Islet of Langerhans (tissue), 1 donor: Measurements from ENCODE around the gene TWSG1.

Experiments used
- FAIRE-seq: peaks from one replicate; lab custom pipeline; 2011; peaks lifted over from hg19 to GRCh38; lab: Jason Lieb, UNC

TWSG1 gene

DNA sequence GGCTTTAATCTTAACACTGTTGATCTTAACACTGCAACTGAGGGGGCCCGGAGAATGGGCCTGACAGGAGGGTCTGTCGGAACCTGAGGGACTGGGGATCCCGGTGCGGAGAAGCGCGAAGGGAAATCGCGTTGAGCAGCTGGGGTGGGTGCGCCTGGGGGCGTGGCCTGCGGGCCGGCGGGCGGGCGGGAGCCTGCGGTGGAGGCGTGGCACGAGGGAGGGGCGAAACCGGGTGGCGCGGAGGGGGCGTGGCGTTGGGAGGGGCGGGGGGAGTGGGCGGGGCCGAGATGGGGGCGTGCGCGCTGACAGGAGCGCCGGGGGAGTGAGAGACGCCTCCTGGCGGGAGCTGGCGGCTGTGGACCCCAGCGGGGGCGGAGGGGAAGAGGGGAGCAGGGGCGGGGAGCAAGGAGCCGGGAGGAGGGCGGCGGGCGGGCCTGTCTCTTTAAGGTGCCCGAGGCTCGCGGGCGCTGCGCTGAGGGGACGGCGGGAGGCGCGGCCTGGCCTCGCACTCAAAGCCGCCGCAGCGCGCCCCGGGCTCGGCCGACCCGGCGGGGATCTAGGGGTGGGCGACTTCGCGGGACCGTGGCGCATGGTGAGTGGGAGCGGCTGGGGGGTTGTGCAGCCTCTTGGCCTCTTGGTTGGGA, at the start of gene TWSG1:
TWSG1 (plus strand) TSS at position 445 of the 644 bp plus-strand sequence. CDS start 2,457 bp downstream, outside the sequence.
- FAIRE-seq, result no peak

DNA sequence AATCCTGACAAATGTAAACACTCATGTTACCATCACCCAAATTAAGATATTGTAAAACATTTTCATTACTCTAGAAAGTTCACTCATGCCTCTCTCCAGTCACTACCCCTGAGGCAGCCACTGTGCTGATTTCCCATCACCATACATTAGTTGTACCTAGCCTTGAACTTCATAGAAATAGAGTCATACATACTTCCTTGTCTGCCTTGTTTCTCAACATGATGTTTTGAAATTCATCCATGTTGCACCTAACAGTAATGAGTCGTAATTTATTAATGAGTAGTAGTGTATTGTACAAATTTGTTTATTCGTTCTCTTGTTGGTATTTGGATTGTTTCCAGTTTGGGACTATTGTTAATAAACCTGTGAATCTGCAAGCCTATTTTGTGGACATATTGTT, 49.0 kb upstream of the TWSG1 start:
- no peak for FAIRE-seq

- FAIRE-seq, result no peak
Measured at GRCh38 chr18:9287036-9287435, 47.5 kb upstream of the TWSG1 start.

DNA sequence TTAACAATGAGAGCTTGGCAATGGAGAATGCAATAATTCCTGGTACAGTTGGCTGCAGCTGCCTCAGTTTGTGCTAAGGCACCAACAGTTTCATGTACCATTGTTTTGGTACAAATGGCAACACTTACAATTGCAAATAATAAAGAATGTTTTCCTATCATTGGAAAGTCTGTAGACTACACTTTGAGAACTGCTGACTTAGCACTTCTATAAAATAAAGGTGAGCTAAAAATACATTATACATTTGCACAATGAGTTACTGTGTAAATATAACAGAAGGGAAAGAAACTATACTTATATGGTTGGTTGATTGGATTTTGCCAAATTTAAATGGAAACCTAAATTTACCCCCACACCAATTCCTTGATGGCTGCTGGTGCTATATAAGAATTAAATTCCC, 44.9 kb upstream of the TWSG1 start:
- FAIRE-seq, result no peak

GRCh38 chr18:9290156-9290555, 44.4 kb upstream of the TWSG1 start:
- FAIRE-seq, result no peak

- FAIRE-seq, result no peak
Measured at GRCh38 chr18:9292047-9292446, 42.5 kb upstream of the TWSG1 start.

- FAIRE-seq, result no peak
Measured at GRCh38 chr18:9293948-9294347, 40.6 kb upstream of the TWSG1 start.

DNA sequence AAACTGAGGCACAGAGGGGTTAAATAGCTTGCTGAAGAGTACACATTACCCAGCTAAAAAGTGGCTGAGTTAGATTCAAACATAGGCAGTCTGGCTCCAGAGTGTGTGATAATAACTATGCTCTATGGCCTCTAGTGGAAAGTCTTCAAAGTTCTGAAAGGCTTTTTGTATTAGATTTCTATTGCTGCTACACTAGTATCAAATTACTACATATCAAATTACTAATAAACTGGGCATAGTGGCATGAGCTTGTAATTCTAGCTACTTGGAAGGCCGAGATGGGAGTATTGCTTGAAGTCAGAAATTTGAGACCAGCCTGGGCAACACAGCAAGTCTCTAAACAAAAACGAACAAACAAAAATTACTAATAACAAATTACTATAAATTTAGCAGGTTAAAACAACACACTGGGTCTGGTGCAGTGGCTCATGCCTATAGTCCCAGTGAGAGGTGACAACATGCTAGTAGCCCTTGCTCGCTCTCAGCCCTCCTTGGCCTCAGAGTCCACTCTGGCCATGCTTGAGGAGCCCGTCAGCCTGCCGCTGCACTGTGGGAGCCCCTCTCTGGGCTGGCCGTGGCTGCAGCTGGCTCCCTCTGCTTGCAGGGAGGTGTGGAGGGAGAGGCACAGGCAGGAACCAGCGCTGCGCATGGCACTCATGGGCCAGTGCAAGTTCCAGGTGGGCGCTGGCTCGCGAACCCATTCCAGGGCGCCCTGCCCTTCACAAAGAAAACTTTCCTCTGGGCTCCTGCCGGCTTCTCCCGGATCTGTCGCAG, 38.2 kb upstream of the TWSG1 start:
- no peak for FAIRE-seq

GRCh38 chr18:9297007-9297393, 37.6 kb upstream of the TWSG1 start:
- FAIRE-seq, result no peak

DNA sequence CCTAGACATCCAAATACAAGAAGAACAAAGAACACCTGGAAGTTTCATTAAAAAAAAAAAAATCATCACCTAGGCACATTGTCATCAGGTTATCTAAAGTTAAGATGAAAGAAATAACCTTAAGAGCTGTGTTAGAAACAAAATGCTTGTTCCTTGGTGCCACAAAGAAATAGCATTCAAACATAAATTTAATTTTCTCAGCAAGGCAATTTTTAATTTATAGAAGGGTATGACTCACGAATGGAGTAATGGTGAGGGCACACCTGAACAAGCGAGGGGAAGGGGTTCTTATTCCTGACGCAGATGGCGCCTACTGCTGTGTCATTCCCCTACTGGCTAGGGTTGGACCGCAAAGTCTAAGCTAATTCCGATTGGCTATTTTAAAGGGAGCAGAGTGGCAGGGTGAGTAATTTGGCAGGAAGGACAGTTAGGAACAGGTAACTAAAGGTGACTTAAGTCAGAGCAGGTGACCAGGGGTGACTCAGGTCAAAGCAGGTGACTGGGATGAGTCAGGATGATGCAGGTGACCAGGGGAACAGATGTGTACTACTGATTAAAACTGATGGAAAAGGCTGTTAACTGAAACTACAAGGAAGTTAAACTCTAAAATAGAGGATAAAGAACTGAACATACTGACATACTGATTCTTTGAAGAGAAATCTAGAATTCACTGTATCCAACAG, 30.0 kb upstream of the TWSG1 start:
- FAIRE-seq, result no peak

DNA sequence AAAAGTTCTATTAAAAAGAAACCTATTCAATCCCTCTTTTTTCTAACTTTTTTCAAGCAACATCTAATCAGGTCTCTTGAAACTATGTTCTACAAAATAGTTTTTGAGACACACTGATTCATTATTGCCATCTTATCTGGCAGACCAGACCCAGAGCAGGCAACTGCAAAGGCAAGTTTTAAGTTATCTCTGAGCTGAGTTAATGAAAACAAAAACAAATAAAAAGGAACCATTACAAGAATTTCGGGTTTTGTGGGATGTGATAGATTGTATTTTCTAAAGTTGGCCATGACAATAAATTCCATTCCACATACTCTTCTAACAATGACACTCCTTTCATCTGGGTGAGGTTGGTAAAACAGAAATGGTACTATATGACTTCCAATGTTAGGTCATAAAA, 15.2 kb upstream of the TWSG1 start:
- FAIRE-seq, result no peak

DNA sequence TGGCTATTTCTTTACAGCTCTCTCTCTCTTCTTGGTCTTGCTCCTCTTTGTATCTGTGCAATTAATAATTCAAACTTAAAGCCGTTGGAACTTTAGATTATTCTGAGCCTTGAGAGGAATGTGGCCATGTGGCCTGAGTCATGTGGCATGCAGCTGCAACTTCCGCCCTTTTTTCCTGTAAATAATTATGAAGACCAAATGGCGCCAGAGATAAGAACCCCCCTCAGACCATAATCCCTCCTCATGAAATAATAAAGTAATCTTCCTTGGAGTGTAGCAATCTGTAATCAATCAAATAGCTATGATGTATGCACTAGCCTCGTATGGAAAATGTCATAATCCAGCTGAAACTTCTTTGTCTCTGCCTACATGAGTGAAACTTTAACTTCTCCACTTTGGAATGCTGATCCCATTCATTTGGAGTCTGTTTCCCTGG, 13.5 kb upstream of the TWSG1 start:
- no peak for FAIRE-seq

DNA sequence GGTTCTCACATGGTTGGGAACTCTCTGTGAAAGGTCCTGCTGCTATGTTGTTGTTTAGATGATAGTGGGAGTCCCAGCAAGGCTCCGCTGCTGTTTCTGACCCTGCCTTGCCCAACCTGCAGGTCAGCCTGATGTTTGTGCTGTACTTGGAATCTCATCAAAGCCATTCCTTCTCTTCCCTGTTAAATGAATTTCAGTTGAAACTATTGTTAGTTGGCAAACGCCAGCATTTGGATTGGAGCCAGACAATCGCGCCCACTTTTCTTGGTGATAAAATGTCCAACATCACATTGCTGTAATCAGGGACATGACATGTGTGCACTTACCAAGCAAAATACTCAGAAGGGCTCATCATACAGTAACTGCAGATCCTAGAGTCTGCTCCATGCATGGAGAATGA, 12.8 kb upstream of the TWSG1 start:
- no peak for FAIRE-seq

DNA sequence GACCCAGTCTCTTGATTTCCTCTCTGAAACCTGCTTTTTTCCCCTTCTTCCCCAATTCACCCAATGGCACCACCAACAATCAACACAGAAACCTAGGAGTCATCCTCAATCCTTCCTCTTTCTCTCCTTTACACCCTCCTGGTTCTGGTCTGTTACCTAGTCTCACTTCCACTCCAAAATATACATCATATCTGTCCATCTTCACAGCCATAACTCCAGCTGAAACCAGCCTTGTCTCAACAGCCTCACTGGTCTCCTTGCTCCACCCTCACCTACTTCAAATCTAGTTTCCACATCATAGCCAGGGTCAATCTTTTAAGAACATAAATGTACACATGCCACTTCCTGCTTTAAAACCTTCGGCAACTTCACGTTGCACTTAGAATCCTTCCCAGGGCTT, 11.8 kb upstream of the TWSG1 start:
- FAIRE-seq, result no peak

DNA sequence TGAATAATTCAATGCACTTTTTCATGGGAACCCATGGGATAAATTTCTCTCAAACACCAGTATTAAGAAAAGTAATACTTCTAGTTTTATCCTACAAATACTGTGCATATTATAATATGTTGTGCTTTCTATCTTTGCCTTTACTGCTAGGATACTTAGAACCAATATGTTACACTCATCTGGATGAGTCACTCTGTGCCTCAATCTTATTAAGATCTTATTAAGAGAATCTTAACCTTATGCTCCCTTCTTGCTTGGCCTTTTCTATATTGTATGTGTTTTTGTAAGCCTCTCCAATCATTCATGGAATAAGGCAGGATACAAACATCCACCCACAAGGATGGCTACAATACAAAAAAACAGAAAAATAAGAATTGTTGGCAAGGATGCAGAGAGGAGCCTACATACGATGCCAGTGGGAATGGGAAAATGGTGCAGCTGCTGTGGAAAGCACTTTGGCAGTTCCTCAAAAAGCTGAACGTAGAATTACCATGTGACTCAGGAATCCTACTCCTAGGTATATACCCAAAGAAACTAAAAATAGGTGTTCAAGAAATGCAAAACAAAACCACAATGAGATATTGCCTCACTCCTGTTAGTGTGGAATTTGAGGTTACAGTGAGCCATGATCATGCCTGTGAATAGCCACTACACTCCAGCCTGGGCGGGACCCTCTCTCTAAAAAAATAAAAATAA, 10.7 kb upstream of the TWSG1 start:
- no peak for FAIRE-seq

- FAIRE-seq, result no peak
Measured at GRCh38 chr18:9325716-9326115, 8.9 kb upstream of the TWSG1 start.

DNA sequence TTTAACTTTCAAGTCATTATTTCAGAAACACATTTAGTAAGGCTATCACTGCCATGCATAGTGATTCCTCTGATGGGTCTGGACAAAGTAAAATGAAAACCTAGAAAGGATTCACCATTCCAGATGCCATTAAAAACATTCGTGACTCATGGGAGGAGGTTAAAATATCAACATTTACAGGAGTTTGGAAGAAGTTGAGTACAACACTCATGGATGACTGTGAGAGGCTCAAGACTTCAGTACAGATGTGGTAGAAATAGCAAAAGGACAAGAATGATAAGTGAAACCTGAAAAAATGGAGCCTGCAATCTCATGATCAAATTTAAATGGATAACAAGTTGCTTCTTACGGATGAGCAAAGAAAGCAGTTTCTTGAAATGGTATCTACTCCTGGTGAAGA, 5.8 kb upstream of the TWSG1 start:
- FAIRE-seq, result no peak

DNA sequence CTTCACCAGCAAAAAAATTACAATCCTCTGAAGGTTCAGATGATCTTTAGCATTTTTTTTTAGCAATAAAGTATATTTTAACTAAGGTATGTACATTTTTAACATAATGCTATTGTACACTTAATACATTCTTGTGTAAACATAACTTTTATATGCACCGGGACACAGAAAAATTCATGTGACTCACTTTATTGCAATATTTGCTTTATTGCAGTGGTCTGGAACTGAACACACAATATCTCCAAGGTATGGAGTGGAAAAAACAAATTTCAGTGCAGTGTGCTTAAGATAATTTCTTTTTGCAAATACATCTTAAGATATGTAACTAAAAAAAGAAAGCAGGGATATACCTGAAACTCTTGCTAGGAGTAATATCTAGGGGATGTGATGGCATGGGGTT, 5.1 kb upstream of the TWSG1 start:
- FAIRE-seq, result no peak

- no peak for FAIRE-seq
Measured at GRCh38 chr18:9330419-9330818, 4.2 kb upstream of the TWSG1 start.

GRCh38 chr18:9333441-9334328, 888 bp upstream of the TWSG1 start:
- FAIRE-seq, result no peak

DNA sequence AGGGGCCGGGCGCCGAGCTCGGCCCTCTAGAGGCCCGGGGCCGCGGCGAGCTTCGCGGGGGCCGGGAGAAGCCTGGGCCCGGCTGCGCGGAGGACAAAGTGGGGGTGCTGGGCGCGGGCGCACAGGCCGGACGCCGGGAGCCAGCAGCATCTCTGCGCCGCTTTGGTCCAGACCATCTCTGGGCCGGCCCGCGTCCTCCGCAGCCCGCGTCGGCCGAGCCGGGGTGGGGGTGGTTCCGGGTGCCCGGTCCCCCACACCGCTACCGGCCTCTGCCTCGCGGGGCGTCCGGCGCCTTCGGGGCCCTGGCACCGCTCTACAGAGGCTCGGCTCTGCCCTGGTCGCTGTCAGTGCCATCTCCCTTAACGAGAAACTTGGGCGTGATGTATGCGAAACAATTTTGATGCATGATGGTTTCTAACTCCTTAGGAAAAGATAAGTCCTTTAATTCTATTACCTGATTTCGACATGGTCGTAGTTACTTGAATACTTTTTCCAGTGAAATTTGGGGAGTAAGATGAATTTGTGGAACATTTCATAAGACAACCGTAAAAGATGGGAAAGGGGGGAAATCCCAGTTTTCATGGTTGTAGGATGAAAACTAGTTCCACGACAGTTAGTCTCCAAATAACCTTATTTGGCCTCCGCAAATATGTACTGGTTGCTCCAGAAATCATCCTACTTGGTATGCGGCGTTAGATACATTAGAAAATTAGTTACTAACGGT, 562 bp downstream of the TWSG1 start:
- no peak for FAIRE-seq
